ENCODE measurements around the gene ALAS1. TPM values are rescaled to one million over a fixed set of nuclear protein-coding genes. Genes with fewer than 3 reads are reported as not detected.
"Not testable (repeated sequence)": the region's sequence is repeated elsewhere in the genome, so short reads cannot be mapped to it uniquely, and the experiment has no call there.

The ALAS1 gene
- polyA plus RNA-seq, 3 donors, result 46.4 to 49.2 (median 47.6) TPM

GRCh38 chr3:52172262-52172757 lies 25.6 kb upstream of the ALAS1 start:
- DNase-seq (ENCODE audit: extremely low read depth in 1 of 11, low read depth in 9 of 11, low spot score in 4 of 11), result no peak

DNA sequence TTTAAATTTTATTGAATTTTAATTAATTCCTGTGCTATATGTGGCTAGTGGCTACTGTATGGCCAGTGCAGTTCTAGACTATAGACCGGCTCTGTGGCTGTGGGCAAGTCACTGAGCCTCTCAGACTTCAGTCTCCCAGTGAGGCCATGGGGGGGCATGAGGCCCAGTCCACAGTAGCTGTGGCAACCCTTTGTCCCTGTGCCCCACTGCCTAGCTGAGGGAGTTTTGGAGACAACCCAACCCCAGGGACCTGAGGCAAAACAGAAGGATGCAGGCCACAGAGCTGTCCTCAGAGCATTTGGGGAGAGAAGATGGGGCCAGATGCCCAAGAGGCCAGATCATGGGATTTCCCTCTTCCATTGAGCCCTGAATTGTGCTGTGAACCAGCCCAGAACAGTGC lies 24.9 kb upstream of the ALAS1 start:
- no peak for DNase-seq (ENCODE audit: extremely low read depth in 1 of 11, low read depth in 9 of 11, low spot score in 4 of 11)

DNA sequence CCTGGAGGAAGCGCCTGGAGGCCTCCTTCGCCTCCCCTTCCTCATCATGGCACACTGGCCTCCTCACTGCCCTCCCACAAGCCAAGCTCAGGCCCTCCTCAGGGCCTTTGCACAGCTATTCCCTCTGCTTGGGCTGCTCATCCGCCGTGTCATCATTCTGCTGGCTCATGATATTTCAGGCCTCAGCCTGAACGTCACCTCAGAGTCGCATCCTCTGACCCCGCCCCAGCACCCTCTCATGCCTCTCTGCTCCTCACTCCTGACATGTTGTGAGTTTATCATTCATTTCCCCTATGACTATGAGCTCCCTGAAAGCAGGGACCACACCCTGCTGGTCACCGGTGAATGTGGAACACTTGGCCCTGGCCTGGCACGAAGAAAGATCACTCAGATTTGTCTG lies 23.1 kb upstream of the ALAS1 start:
- no peak for DNase-seq (ENCODE audit: extremely low read depth in 1 of 11, low read depth in 9 of 11, low spot score in 4 of 11)

DNA sequence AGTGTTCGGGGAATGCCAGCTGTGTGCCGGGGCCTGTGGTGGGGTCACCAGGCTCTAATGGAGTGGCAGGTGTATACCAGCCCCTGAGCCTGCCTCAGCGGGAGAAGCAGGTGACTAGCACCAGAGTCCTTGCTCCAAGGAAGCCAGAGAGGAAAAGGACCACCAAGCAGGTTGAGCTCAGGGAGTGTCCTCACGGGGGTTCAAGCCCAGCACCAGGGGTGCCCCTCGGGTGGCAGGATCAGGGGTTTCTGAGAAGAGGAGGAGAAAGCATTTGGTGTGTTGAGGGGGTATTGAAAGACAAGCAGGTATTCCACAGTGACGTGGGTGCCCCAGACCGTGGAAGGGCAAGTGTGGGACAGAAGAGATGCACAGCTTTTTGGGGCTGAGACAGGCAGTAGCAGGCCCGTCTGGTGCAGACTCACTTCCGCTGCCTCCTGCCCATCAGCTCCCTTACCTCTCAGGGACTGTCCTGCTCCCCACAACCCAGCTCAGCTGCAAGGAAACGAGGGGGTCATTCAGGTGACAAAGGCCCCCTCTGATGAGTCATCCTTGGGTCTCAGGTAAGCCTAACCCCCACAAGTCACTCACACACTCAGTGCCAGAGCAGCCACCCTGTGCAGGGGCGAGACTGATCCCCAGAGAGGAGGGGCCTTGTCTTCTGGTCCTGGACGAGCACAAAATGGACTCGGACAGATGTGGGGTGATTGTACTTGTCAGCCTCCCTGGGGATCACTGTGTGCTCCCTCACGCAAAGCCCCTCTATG lies 22.4 kb upstream of the ALAS1 start:
- no peak for DNase-seq (ENCODE audit: extremely low read depth in 1 of 11, low read depth in 9 of 11, low spot score in 4 of 11)

GRCh38 chr3:52176180-52176752 lies 21.7 kb upstream of the ALAS1 start:
- DNase-seq (ENCODE audit: extremely low read depth in 1 of 11, low read depth in 9 of 11, low spot score in 4 of 11), result no peak

- DNase-seq (ENCODE audit: extremely low read depth in 1 of 11, low read depth in 9 of 11, low spot score in 4 of 11), result no peak
These were observed 20.8 kb upstream of the ALAS1 start for GRCh38 chr3:52176951-52177700.

GRCh38 chr3:52177701-52178042 lies 20.3 kb upstream of the ALAS1 start:
- DNase-seq (ENCODE audit: extremely low read depth in 1 of 11, low read depth in 9 of 11, low spot score in 4 of 11), result no peak

- DNase-seq (ENCODE audit: extremely low read depth in 1 of 11, low read depth in 9 of 11, low spot score in 4 of 11), result not testable (repeated sequence)
These were observed 19.8 kb upstream of the ALAS1 start for GRCh38 chr3:52178126-52178525.

DNA sequence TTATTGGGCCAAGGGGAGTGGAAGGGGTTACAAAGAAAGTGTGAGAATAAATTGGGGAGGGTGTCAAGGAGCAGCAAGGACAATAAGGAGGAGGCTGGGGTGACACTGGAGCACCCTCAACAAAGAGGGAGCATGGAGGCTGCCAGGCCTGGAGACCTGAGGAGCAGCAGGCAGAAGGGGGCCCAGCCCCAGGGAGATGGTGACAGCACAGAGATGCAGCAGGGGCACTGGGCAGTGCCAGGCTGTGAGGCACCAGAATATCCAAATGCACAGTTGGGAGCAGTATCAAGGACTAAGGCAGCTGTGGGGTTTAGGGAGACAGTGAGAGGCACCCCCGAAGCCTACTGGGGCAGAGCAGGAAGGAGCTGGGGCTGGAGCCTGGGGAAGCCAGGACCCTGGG lies 19.4 kb upstream of the ALAS1 start:
- DNase-seq (ENCODE audit: extremely low read depth in 1 of 11, low read depth in 9 of 11, low spot score in 4 of 11), result no peak

DNA sequence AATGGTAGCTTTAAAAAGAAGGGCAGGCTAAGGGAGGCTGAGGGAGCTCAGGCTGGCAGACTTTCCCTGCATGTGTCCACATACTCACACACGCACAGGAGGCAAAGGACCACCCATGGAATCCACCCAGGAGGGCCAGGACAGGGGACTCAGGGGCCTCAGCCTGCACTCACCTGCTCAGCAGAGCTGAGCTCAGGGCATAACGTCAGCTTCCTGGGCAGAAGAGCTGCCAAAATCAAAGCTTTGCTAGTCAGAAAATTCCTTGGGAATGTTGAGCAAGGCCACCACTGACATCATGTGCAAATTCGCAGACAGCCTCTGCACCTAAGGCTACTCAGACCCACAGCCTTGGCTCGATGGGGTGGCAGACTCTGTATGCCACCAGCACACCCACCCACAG lies 16.4 kb upstream of the ALAS1 start:
- no peak for DNase-seq (ENCODE audit: extremely low read depth in 1 of 11, low read depth in 9 of 11, low spot score in 4 of 11)

- no peak for DNase-seq (ENCODE audit: extremely low read depth in 1 of 11, low read depth in 9 of 11, low spot score in 4 of 11)
These were observed 15.8 kb upstream of the ALAS1 start for GRCh38 chr3:52182196-52182595.

- DNase-seq (ENCODE audit: extremely low read depth in 1 of 11, low read depth in 9 of 11, low spot score in 4 of 11), result no peak
These were observed 15.3 kb upstream of the ALAS1 start for GRCh38 chr3:52182691-52183090.

DNA sequence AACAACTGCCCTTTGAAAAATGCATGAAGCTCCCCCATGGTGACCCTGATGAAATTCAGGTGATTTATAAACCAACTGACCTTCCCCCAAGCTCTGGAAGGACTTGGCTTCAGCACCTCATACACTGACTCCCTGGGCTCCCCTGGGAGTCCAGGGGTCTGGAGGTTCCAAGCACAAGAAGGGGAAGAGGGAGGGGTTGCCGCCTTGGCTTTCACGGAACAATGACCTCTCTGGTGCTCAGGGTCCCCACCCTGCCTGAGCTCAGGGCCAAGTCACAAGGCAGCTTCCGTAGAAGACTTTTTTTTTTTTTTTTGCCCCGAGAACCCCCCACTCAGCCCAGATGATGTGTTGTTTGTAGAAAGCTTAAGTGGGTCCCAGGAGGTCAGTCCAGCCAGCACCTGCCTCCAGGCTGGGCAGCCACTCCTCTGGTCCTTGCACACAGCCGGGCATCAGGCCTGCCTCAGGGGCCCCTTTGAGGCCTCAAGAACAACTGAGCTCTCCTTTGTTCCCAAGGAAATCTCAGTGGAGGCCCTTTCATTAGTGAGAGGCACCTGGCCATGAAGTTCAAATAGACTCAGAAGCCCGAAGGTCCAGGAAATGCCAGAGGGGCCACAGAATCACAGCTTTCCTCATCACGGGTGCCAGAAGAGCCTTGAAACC lies 14.0 kb upstream of the ALAS1 start:
- DNase-seq (ENCODE audit: extremely low read depth in 1 of 11, low read depth in 9 of 11, low spot score in 4 of 11), result no peak

GRCh38 chr3:52184690-52185089 lies 13.3 kb upstream of the ALAS1 start:
- DNase-seq (ENCODE audit: extremely low read depth in 1 of 11, low read depth in 9 of 11, low spot score in 4 of 11), result no peak

GRCh38 chr3:52185311-52185710 lies 12.6 kb upstream of the ALAS1 start:
- DNase-seq (ENCODE audit: extremely low read depth in 1 of 11, low read depth in 9 of 11, low spot score in 4 of 11), result no peak

- DNase-seq (ENCODE audit: extremely low read depth in 1 of 11, low read depth in 9 of 11, low spot score in 4 of 11), result no peak
These were observed 12.1 kb upstream of the ALAS1 start for GRCh38 chr3:52185837-52186236.

DNA sequence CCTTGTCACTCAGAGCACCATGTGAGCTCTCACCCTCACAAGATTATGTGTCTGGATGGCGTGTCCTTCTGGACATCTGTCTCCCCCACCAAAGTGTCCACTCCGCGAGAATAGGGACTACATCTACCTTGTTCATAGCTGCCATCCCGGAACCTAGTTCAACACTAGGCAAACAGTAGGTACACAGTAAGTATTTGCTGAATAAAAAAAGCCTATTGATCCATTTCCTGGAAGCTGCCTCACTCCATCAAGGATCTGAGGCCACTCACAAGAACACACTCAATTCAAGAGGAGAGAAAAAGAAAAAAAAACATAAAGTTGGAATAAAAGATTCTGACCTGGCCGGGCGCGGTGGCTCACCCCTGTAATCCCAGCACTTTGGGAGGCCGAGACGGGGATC lies 11.2 kb upstream of the ALAS1 start:
- DNase-seq (ENCODE audit: extremely low read depth in 1 of 11, low read depth in 9 of 11, low spot score in 4 of 11), result no peak

DNA sequence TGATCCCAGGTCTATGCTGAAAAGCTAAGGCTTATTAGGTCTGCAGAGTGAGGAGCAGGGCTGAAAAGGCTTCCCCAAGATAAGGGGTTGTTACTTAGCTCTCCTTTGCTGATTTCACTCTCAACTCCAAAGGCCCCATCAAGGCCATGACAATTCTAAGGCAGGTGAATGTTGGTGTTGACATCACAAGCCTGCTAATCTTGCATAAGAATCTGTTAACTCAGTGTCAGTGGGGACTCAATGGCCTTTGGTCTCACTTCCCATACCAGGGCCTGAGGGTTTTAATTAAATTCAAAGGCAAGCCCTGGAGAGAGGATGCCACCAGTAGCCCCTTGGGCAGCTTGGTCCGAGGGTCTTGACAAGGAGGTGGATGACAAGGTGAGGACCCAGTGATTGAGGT lies 9.4 kb upstream of the ALAS1 start:
- DNase-seq (ENCODE audit: extremely low read depth in 1 of 11, low read depth in 9 of 11, low spot score in 4 of 11), result no peak

GRCh38 chr3:52190294-52191074 lies 7.5 kb upstream of the ALAS1 start:
- DNase-seq (ENCODE audit: extremely low read depth in 1 of 11, low read depth in 9 of 11, low spot score in 4 of 11), result no peak
